Hepatocyte (in vitro differentiated cells): ENCODE data around the gene PXDC1. TPM values are rescaled to one million over a fixed set of nuclear protein-coding genes. Genes with fewer than 3 reads are reported as not detected.
"Not testable (repeated sequence)": the region's sequence is repeated elsewhere in the genome, so short reads cannot be mapped to it uniquely, and the experiment has no call there.

Source experiments
- DNase-seq: peaks from one replicate; pipeline ENCODE4 v3.0.0-alpha.2; 2016; ENCODE audit warnings: low spot score
- H2AFZ ChIP-seq: fragments of 200-600 bp; sonication (generic); 2 replicates; pipeline ENCODE4 v1.6.0; 2016; ENCODE audit warnings: antibody characterized with exemption, mild to moderate bottlenecking
- H3K27ac ChIP-seq: fragments of 200-600 bp; sonication (generic); 2 replicates; pipeline ENCODE4 v1.5.1; 2016; ENCODE audit warnings: mild to moderate bottlenecking
- H3K27me3 ChIP-seq: fragments of 200-600 bp; sonication (generic); 2 replicates; pipeline ENCODE4 v1.6.1; 2016
- H3K36me3 ChIP-seq: fragments of 200-600 bp; sonication (generic); replicated peaks from 2 replicates; pipeline ENCODE4 v1.5.1; 2016; ENCODE audit warnings: low read depth; ENCODE audit not compliant: insufficient read depth
- H3K4me1 ChIP-seq: fragments of 200-600 bp; sonication (generic); 2 replicates; pipeline ENCODE4 v1.5.1; 2016; ENCODE audit warnings: mild to moderate bottlenecking, moderate library complexity; ENCODE audit not compliant: insufficient read depth
- H3K4me2 ChIP-seq: fragments of 200-600 bp; sonication (generic); 2 replicates; pipeline ENCODE4 v1.6.0; 2016
- H3K4me3 ChIP-seq: fragments of 200-600 bp; sonication (generic); 2 replicates; pipeline ENCODE4 v1.5.1; 2016; ENCODE audit warnings: mild to moderate bottlenecking
- H3K79me2 ChIP-seq: fragments of 200-600 bp; sonication (generic); 2 replicates; pipeline ENCODE4 v1.6.0; 2017; ENCODE audit warnings: mild to moderate bottlenecking
- H3K9me2 ChIP-seq: fragments of 200-600 bp; sonication (generic); replicated peaks from 2 replicates; pipeline ENCODE4 v1.6.0; 2017; ENCODE audit warnings: mild to moderate bottlenecking; ENCODE audit not compliant: insufficient read depth
- H3K9me3 ChIP-seq: fragments of 200-600 bp; sonication (generic); 2 replicates; pipeline ENCODE4 v1.5.1; 2016; ENCODE audit warnings: low read depth, mild to moderate bottlenecking
- H4K20me1 ChIP-seq: fragments of 200-600 bp; sonication (generic); 2 replicates; pipeline ENCODE4 v1.6.0; 2016; ENCODE audit warnings: mild to moderate bottlenecking; ENCODE audit not compliant: insufficient read depth, poor library complexity, severe bottlenecking
- EZH2 ChIP-seq: fragments of 200-600 bp; sonication (generic); IDR thresholded peaks from 2 replicates; pipeline ENCODE4 v1.6.1; 2016; ENCODE audit warnings: antibody characterized with exemption, mild to moderate bottlenecking, borderline replicate concordance
- EZH2phosphoT487 ChIP-seq: fragments of 200-600 bp; sonication (generic); IDR thresholded peaks from one replicate; pipeline ENCODE4 v1.6.1; 2018; ENCODE audit warnings: antibody characterized with exemption, mild to moderate bottlenecking, low read depth, moderate library complexity; ENCODE audit not compliant: unreplicated experiment, severe bottlenecking
- WGBS: methylation state at CpG from one replicate; pipeline ENCODE4 v1.1.6; 2016; ENCODE audit warnings: low lambda C conversion rate; ENCODE audit errors: missing lambda C conversion rate; 5-methylcytosine and 5-hydroxymethylcytosine counted together
- polyA plus RNA-seq: library from polyadenylated mRNA; unstranded; fragments of >200 nt; fragmentation: Nextera tagmentation; extraction: Ambion mirVana; gene quantifications from 2 replicates; pipeline ENCODE4 v1.2.1, GENCODE V29; 2016
- total RNA-seq: library from RNA; depleted of rRNA; stranded (reverse); fragments of >200 nt; gene quantifications from 2 replicates; pipeline ENCODE4 v1.2.3, GENCODE V29; 2014
- TF ChIP-seq, protein P1 (sequence below): fragments of 200-600 bp; sonication (generic); IDR thresholded peaks from 2 replicates; pipeline ENCODE4 v1.5.1; 2016; ENCODE audit warnings: antibody characterized with exemption, mild to moderate bottlenecking; ENCODE audit not compliant: poor library complexity

PXDC1 gene
- total and polyA plus RNA-seq, 2 experiments from 2014 or later: 83.8 to 90.8 TPM

- no peaks in the 10 kb centered on the region for H3K36me3 ChIP-seq
- TF ChIP-seq EZH2phosphoT487: no peak
- TF ChIP-seq, protein P1, sequence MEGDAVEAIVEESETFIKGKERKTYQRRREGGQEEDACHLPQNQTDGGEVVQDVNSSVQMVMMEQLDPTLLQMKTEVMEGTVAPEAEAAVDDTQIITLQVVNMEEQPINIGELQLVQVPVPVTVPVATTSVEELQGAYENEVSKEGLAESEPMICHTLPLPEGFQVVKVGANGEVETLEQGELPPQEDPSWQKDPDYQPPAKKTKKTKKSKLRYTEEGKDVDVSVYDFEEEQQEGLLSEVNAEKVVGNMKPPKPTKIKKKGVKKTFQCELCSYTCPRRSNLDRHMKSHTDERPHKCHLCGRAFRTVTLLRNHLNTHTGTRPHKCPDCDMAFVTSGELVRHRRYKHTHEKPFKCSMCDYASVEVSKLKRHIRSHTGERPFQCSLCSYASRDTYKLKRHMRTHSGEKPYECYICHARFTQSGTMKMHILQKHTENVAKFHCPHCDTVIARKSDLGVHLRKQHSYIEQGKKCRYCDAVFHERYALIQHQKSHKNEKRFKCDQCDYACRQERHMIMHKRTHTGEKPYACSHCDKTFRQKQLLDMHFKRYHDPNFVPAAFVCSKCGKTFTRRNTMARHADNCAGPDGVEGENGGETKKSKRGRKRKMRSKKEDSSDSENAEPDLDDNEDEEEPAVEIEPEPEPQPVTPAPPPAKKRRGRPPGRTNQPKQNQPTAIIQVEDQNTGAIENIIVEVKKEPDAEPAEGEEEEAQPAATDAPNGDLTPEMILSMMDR: no peak
- TF ChIP-seq EZH2: no peak
- no peak overlapping the region for H3K27ac ChIP-seq
- H3K9me3 ChIP-seq: no peaks in the 10 kb centered on the region
- H3K79me2 ChIP-seq: no peaks in the 10 kb centered on the region
- DNase-seq: no peak
- H4K20me1 ChIP-seq: no peaks in the 10 kb centered on the region
- H3K9me2 ChIP-seq: no peaks in the 10 kb centered on the region
- H3K4me3 ChIP-seq: no peak overlapping the region
- no peaks in the 10 kb centered on the region for H3K4me1 ChIP-seq
- H3K27me3 ChIP-seq: no peaks in the 10 kb centered on the region
- WGBS: 80% methylated on average over 1 of the region's 1 CpG
- H3K4me2 ChIP-seq: no peak overlapping the region
- H2AFZ ChIP-seq: no peak overlapping the region
Observed at GRCh38 chr6:3687847-3688246, 63.7 kb downstream of the PXDC1 start.

GRCh38 chr6:3683331-3683730, 68.2 kb downstream of the PXDC1 start:
- Histone ChIP-seq H3K79me2 (no peaks in the 10 kb centered on the region), H3K27ac (no peak overlapping the region), H4K20me1 (no peaks in the 10 kb centered on the region), H3K27me3 (no peaks in the 10 kb centered on the region), H3K9me3 (no peaks in the 10 kb centered on the region), H3K4me2 (peak overlapping the region; percentile 30), H3K9me2 (no peaks in the 10 kb centered on the region), H3K36me3 (no peaks in the 10 kb centered on the region), H3K4me3 (no peak overlapping the region), H3K4me1 (no peaks in the 10 kb centered on the region), H2AFZ (no peak overlapping the region)
- TF ChIP-seq EZH2: no peak
- no peak for TF ChIP-seq EZH2phosphoT487
- TF ChIP-seq, protein P1: no peak
- 73% methylated on average over 6 of the region's 6 CpGs for WGBS
- no peak for DNase-seq

DNA sequence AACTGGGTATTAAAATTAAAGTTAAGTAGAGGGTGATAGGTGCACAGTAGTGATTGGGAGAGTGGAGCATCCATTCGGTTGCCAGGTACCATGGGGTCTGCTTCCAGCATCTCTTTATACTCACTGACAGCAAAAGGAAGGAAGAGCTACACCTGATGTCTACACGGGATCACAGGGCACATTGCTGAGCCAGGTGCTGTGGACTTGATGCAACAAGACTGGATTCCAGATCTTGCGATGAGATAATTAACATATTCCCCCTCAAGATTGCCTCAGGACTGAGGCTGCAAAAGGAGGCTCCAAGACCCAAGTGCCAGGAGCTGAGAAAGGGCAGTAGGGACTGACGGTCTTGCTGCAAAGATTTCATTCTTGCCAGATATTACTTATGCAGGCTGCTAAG, 72.6 kb downstream of the PXDC1 start:
- no peaks in the 10 kb centered on the region for H3K79me2 ChIP-seq
- DNase-seq: no peak
- no peaks in the 10 kb centered on the region for H3K36me3 ChIP-seq
- no peaks in the 10 kb centered on the region for H3K27me3 ChIP-seq
- H3K4me3 ChIP-seq: no peak overlapping the region
- no peak overlapping the region for H2AFZ ChIP-seq
- H3K9me3 ChIP-seq: no peaks in the 10 kb centered on the region
- no peaks in the 10 kb centered on the region for H4K20me1 ChIP-seq
- H3K9me2 ChIP-seq: no peaks in the 10 kb centered on the region
- 89% methylated on average over 4 of the region's 4 CpGs for WGBS
- H3K4me2 ChIP-seq: no peak overlapping the region
- TF ChIP-seq, protein P1: no peak
- no peak for TF ChIP-seq EZH2phosphoT487
- no peak for TF ChIP-seq EZH2
- H3K27ac ChIP-seq: no peak overlapping the region
- H3K4me1 ChIP-seq: no peaks in the 10 kb centered on the region

DNA sequence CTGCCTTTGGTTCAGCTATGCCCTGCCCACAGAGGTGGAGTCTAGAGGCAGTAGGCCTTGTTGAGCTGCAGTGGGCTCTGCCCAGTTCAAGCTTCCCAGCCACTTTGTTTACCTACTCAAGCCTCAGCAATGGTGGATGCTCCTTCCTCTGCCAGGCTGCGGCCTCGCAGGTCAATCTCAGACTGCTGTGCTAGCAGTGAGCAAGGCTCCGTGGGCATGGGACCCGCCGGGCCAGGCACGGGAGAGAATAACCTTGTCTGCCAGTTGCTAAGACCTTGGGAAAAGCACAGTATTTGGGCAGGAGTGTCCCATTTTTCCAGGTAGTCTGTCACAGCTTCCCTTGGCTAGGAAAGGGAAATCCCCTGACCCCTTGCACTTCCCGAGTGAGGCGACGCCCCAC, 73.8 kb downstream of the PXDC1 start:
- not testable (repeated sequence) for H3K9me2 ChIP-seq
- WGBS: 96% methylated on average over 9 of the region's 9 CpGs

GRCh38 chr6:3677351-3677750, 74.2 kb downstream of the PXDC1 start:
- H3K9me3 ChIP-seq, H3K9me2 ChIP-seq, H4K20me1 ChIP-seq, H3K4me3 ChIP-seq, H3K27ac ChIP-seq, H2AFZ ChIP-seq, DNase-seq, H3K79me2 ChIP-seq, H3K4me2 ChIP-seq, H3K4me1 ChIP-seq, H3K36me3 ChIP-seq, H3K27me3 ChIP-seq: not testable (repeated sequence)
- WGBS: 65% methylated on average over 1 of the region's 1 CpG

More for the DNA sequence above, 73.8 kb downstream of the PXDC1 start:
- H3K36me3 ChIP-seq, H4K20me1 ChIP-seq, H3K27ac ChIP-seq, H2AFZ ChIP-seq, H3K9me3 ChIP-seq, H3K4me3 ChIP-seq, DNase-seq, H3K4me1 ChIP-seq, H3K27me3 ChIP-seq, H3K79me2 ChIP-seq, H3K4me2 ChIP-seq: not testable (repeated sequence)
